Activated CD8-positive, alpha-beta memory T cell treated with anti-CD3 and anti-CD28 coated beads, Interleukin-2, amount 10 ng/mL, durations not matched to agents 7 days and 5 days (primary cell): ENCODE measurements around the gene PAGR1. TPM values are rescaled to one million over a fixed set of nuclear protein-coding genes. Genes with fewer than 3 reads are reported as not detected.

Experiments
- ATAC-seq: fragments of 150-1000 bp; cut with Tn5 transposase; one replicate; pipeline ENCODE4 v1.10.0; 2021; ENCODE audit warnings: moderate library complexity
- CTCF ChIA-PET: fragments of 350-600 bp; sonication (Branson Sonifier 250); formaldehyde crosslinking; loops from one replicate; lab custom pipeline; 2021; ENCODE audit warnings: antibody characterized with exemption; lab: Charles Lee
- DNase-seq: peaks from one replicate; pipeline ENCODE4 v3.0.0-alpha.2; 2020
- H3K27ac Mint-ChIP-seq: one replicate; pipeline ENCODE4 v1.8.0; 2021; ENCODE audit warnings: mild to moderate bottlenecking, mixed read lengths
- H3K27me3 Mint-ChIP-seq: one replicate; pipeline ENCODE4 v1.8.0; 2021; ENCODE audit warnings: mixed read lengths
- H3K36me3 Mint-ChIP-seq: one replicate; pipeline ENCODE4 v1.8.0; 2021; ENCODE audit warnings: mild to moderate bottlenecking, mixed read lengths
- H3K4me1 Mint-ChIP-seq: one replicate; pipeline ENCODE4 v1.8.0; 2021; ENCODE audit warnings: mixed read lengths
- H3K4me3 Mint-ChIP-seq: one replicate; pipeline ENCODE4 v1.8.0; 2021; ENCODE audit warnings: mild to moderate bottlenecking, moderate library complexity, mixed read lengths
- H3K9me3 Mint-ChIP-seq: one replicate; pipeline ENCODE4 v1.8.0; 2022; ENCODE audit warnings: low read depth, mixed read lengths
- total RNA-seq, 2 experiments: library from RNA; stranded (reverse); gene quantifications; one replicate each; pipeline ENCODE4 v1.2.3, GENCODE V29; 2021

Gene PAGR1
- total RNA-seq, 2 experiments from 2014 or later, result 34.3 to 35.2 TPM

DNA sequence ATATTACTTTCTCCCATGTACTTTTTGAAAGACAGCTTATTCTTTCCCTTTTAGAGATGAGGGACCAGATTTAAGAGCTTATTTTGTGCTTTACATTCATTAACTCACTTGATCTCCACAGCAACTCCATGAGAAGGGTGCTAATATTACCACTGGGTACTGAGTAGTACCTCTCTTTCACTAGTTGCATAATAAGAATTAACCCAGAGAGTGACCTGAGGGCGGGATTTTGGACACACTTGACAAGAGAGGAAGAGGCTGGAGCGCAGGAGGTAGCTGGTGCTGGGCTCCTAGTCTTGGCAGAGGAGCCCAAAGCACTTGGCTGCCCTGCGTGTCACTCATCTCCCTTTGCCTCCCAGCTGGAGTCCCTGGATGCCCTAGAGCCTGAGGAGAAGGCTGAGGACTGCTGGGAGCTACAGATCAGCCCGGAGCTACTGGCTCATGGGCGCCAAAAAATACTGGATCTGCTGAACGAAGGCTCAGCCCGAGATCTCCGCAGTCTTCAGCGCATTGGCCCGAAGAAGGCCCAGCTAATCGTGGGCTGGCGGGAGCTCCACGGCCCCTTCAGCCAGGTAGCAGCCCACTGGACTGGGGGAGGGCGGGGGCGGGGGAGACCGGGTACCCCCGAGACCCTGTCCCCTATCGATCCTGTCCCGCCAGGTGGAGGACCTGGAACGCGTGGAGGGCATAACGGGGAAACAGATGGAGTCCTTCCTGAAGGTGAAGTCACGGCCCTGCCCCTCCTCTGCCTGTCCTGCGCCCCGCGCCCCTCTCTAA, 11.3 kb upstream of the PAGR1 start:
- H3K27ac Mint-ChIP-seq, result peak overlapping the region; percentile 96
- DNase-seq (peak; percentile 52), ATAC-seq (no peak)
- peak overlapping the region; percentile 94 for H3K4me3 Mint-ChIP-seq
- H3K27me3 Mint-ChIP-seq, result no peaks in the 10 kb centered on the region
- peaks cover 50% of the 10 kb centered on the region for H3K36me3 Mint-ChIP-seq
- no peaks in the 10 kb centered on the region for H3K9me3 Mint-ChIP-seq
- peaks cover 35% of the 10 kb centered on the region for H3K4me1 Mint-ChIP-seq
- CTCF ChIA-PET, result interaction anchor here (1.3 to 3.6 kb wide), 7 partner anchors 11 to 228 kb away, joined by 5 to 35 read pairs (median 11); partner anchors contain the start of genes KIF22 and PAGR1

DNA sequence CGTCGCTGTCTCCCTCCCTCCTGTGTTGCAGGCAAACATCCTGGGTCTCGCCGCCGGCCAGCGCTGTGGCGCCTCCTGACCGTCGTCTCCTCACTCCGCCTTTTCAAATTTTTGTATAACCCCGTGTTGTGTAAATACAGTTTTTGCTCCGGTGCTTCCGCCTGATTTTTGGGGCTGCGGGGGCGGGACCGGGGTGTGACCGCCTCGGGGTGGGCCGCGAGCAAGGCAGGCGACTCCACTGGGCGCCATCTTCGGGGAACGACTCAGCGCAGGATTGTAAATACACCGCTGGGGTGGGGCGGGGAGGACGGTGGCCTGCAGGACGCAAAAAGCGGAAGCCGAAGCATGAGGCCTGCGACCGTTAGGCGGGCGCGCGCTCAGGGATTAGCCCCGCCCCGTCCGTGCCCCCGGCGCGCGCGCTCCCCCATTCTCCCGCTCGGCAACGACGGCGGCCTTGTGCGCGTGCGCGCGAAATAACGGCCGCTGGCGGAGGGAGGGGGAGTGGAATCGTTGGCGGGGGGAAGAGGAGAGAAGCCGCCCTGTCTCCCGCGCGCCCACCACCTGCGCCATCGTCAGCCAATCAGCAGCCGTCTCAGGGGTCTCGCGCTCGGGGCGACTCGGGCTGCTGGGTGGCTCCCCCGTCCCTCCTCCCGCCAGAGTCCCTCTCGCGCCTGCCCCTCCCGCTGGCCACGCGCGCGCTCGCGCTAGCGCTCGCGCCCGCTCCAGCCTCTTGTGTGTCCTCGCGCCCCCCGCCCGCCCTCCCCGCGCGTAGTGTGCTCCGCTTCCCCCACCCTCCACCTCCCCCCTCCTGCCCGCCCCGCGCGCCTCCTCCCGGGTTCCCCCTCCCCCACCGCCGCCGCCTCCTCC, 10.5 kb upstream of the PAGR1 start:
- ATAC-seq (peak; percentile 70), DNase-seq (peak; percentile 99)
- Mint-ChIP-seq H3K27me3 (no peaks in the 10 kb centered on the region), H3K4me3 (peak overlapping the region; percentile 94), H3K4me1 (peaks cover 43% of the 10 kb centered on the region), H3K36me3 (peaks cover 57% of the 10 kb centered on the region), H3K27ac (peak overlapping the region; percentile 96), H3K9me3 (no peaks in the 10 kb centered on the region)
- CTCF ChIA-PET, result interaction anchor here (2.0 to 3.6 kb wide), 3 partner anchors 15 to 105 kb away, joined by 11 to 35 read pairs (median 29); partner anchors contain the start of gene KIF22

DNA sequence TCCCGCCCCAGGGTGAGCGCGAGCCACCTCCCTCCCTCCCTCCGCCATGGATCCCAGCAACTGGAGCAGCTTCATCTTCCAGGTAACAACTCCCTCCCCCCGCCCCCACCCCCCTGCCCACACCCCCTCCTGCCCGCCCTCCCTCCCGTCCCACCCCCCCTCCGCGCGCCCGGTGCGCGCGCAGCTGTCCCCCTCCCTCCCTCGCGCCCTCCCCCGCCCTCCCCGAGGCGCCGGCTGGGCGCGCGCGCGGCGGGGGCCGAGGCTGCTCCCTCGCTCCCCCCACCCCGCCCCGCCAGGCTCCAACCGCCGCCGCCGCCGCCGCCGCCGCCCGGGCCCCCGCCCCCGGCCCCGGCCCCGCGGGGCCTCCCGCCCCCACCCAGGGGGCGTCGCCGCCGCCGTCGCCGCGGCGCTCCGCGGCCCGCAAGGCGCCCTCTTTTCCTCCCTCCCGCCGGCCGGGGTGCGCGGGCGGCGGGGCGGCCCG, 9.8 kb upstream of the PAGR1 start, which contains the start of gene MAZ:
Gene MAZ (plus strand): TSS at position 431 of the 481 bp plus-strand sequence. CDS start 173 bp downstream, outside the sequence.
- no peaks in the 10 kb centered on the region for H3K9me3 Mint-ChIP-seq

DNA sequence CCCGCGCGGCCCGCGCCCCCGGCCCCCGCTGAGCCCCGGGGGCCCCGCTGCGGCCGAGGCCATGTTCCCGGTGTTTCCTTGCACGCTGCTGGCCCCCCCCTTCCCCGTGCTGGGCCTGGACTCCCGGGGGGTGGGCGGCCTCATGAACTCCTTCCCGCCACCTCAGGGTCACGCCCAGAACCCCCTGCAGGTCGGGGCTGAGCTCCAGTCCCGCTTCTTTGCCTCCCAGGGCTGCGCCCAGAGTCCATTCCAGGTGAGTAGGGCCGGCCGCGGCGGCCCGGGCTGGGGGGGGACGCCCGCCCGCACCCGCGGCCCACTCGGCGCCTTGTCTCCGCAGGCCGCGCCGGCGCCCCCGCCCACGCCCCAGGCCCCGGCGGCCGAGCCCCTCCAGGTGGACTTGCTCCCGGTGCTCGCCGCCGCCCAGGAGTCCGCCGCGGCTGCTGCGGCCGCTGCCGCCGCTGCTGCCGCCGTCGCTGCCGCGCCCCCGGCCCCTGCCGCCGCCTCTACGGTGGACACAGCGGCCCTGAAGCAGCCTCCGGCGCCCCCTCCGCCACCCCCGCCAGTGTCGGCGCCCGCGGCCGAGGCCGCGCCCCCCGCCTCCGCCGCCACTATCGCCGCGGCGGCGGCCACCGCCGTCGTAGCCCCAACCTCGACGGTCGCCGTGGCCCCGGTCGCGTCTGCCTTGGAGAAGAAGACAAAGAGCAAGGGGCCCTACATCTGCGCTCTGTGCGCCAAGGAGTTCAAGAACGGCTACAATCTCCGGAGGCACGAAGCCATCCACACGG, 9.1 kb upstream of the PAGR1 start:
- H3K36me3 Mint-ChIP-seq, result peaks cover 52% of the 10 kb centered on the region
- peaks cover 55% of the 10 kb centered on the region for H3K4me1 Mint-ChIP-seq
- peak overlapping the region; percentile 96 for H3K4me3 Mint-ChIP-seq
- H3K27me3 Mint-ChIP-seq, result peaks cover 3% of the 10 kb centered on the region
- CTCF ChIA-PET, result interaction anchor here (1.1 to 3.6 kb wide), 9 partner anchors 11 to 248 kb away, joined by 3 to 87 read pairs (median 9); partner anchors contain the start of genes KIF22, MVP and PAGR1
- ATAC-seq (no peak), DNase-seq (peak; percentile 82)
- no peaks in the 10 kb centered on the region for H3K9me3 Mint-ChIP-seq
- peak overlapping the region; percentile 99 for H3K27ac Mint-ChIP-seq

More for the DNA sequence above, 9.8 kb upstream of the PAGR1 start, which contains the start of gene MAZ:
- DNase-seq (no peak), ATAC-seq (no peak)
- CTCF ChIA-PET, result interaction anchor here (3.0 to 3.6 kb wide), 3 partner anchors 13 to 105 kb away, joined by 16 to 87 read pairs (median 37); partner anchors contain the start of genes KIF22, MVP and PAGR1
- Mint-ChIP-seq H3K4me3 (peak within 1 kb of the TSS; percentile 96), H3K27me3 (no peaks in the 10 kb centered on the region), H3K36me3 (peaks cover 58% of the 10 kb centered on the region), H3K4me1 (peaks cover 50% of the 10 kb centered on the region), H3K27ac (peak within 1 kb of the TSS; percentile 99)

DNA sequence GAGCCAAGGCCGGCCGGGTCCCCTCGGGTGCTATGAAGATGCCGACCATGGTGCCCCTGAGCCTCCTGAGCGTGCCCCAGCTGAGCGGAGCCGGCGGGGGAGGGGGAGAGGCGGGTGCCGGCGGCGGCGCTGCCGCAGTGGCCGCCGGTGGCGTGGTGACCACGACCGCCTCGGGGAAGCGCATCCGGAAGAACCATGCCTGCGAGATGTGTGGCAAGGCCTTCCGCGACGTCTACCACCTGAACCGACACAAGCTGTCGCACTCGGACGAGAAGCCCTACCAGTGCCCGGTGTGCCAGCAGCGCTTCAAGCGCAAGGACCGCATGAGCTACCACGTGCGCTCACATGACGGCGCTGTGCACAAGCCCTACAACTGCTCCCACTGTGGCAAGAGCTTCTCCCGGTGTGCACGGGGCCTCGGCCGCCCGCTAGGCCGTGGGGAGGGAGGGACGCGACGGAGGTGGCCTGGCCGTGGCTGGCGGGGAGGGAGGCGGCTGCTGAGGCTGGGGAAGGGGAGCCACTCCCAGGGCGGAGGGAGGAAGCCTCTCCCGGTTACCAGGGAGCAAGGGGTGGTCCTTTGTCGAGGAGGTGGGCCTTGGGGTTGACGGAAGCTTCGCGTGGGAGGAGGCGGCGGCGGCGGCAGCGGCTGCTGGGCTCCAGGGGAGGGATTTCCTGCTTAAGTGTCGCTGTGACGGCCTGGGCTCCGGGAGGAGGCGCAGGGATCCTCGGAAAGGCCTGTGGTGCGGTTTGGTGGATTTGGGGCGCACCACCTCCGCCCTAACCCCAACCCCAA, 8.3 kb upstream of the PAGR1 start:
- peak overlapping the region; percentile 96 for H3K4me3 Mint-ChIP-seq
- peaks cover 49% of the 10 kb centered on the region for H3K36me3 Mint-ChIP-seq
- DNase-seq, result peak; percentile 95
- peaks cover 56% of the 10 kb centered on the region for H3K4me1 Mint-ChIP-seq
- no peaks in the 10 kb centered on the region for H3K9me3 Mint-ChIP-seq
- CTCF ChIA-PET, result interaction anchor here (0.7 to 3.6 kb wide), 15 partner anchors 11 to 247 kb away, joined by 3 to 87 read pairs (median 5); partner anchors contain the start of genes KIF22, MVP and PAGR1
- H3K27me3 Mint-ChIP-seq, result peaks cover 9% of the 10 kb centered on the region
- H3K27ac Mint-ChIP-seq, result peak overlapping the region; percentile 99
- ATAC-seq, result peak; percentile 28

DNA sequence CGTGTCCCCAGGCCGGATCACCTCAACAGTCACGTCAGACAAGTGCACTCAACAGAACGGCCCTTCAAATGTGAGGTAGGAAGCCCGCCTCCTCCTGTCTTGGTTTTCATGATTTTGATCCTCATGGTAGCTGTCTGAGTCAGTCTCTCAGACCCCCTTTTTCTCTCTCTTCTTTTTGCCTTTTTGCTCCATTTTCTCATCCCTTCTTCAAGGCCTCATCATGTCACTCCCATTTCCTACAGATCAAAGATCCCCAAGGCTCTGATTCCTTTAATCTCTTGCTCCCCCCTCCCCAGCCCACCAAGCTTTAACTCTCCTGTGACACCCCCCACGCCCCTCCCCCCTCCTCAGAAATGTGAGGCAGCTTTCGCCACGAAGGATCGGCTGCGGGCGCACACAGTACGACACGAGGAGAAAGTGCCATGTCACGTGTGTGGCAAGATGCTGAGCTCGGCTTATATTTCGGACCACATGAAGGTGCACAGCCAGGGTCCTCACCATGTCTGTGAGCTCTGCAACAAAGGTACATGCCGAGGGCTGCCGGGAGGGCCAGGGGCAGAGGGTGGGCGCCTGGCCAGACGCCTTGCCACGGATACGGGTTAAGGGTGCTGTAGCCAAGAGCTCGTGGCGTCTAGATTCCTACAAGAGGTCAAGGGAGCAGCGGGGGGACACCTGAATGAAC, 7.6 kb upstream of the PAGR1 start:
- H3K4me3 Mint-ChIP-seq, result peak overlapping the region; percentile 96
- ATAC-seq (peak; percentile 10), DNase-seq (peak; percentile 75)
- H3K36me3 Mint-ChIP-seq, result peaks cover 47% of the 10 kb centered on the region
- peaks cover 54% of the 10 kb centered on the region for H3K4me1 Mint-ChIP-seq
- H3K27ac Mint-ChIP-seq, result peak overlapping the region; percentile 99
- peaks cover 12% of the 10 kb centered on the region for H3K27me3 Mint-ChIP-seq
- CTCF ChIA-PET, result interaction anchor here (0.6 to 3.6 kb wide), 16 partner anchors 11 to 247 kb away, joined by 3 to 87 read pairs (median 4); partner anchors contain the start of genes KIF22, MVP, PAGR1 and TAOK2
- H3K9me3 Mint-ChIP-seq, result no peaks in the 10 kb centered on the region

DNA sequence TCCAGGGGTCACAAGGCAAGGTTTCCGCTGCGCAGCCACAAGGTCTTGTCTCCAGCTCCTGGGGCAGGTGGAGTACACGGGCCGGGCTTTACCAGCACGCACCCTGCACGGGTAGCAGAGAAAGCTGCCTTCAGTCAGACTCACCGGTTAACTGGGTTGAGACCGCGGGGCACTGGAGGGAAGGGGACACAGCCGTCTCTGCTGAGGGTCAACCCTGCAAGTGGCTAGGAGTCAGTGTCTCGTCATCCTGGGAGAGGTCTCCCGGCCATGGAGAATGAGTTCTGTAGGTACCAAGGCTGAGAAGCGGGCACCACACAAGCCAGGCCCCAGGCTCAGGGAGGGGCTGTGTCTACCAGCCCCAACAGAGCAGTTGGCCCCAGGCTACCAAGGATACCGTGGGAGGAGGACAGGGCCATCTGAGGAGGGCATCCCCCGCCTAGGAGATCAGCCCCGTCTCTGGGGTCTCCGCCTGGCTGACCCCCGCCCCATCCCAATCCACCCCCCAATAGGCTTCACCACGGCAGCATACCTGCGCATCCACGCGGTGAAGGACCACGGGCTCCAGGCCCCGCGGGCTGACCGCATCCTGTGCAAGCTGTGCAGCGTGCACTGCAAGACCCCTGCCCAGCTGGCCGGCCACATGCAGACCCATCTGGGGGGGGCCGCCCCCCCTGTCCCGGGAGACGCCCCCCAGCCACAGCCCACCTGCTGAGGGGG, 6.8 kb upstream of the PAGR1 start:
- Mint-ChIP-seq H3K36me3 (peaks cover 42% of the 10 kb centered on the region), H3K27me3 (peaks cover 12% of the 10 kb centered on the region), H3K4me1 (peaks cover 50% of the 10 kb centered on the region), H3K27ac (peak overlapping the region; percentile 99), H3K9me3 (no peaks in the 10 kb centered on the region), H3K4me3 (peak overlapping the region; percentile 96)
- DNase-seq (peak; percentile 62), ATAC-seq (no peak)
- CTCF ChIA-PET, result interaction anchor here (1.0 to 3.6 kb wide), 9 partner anchors 10 to 164 kb away, joined by 3 to 87 read pairs (median 9); partner anchors contain the start of genes KIF22, MVP, PAGR1 and TAOK2

DNA sequence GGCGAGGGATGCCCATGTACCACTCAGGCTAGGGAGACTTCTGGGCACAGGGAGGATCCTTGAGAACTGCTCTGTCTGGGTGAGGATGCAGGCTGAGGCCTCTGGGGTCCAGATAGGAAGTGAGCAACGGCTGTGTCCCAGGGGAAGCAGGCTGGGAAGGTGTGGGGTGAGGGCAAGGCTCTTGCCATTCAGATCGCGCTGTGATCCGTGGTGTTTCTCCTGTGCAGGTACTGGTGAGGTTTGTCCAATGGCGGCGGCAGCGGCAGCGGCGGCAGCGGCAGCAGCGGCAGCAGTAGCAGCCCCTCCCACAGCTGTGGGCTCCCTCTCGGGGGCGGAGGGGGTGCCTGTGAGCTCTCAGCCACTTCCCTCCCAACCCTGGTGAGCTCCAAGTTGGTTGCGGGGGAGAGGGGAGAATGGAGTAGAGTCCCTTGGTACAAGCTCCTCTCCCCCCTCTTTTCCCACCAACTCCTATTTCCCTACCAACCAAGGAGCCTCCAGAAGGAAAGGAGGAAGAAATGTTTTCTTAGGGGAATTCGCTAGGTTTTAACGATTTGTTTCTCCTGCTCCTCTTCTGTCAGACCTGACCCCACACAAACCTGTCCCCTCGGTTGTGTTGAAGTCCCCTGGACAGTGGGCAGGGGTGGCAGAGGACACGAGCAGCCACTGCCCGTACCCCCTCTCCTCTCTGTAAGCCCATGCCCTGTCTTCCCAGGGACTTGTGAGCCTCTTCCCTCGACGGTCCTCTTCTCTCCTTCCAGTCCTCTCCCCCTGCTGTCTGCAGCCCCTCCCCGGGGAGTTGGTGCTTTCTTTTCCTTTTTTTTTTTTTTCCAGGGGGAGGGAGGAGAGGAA, 5.9 kb upstream of the PAGR1 start:
- ATAC-seq, result no peak
- H3K4me1 Mint-ChIP-seq, result peaks cover 51% of the 10 kb centered on the region
- peaks cover 12% of the 10 kb centered on the region for H3K27me3 Mint-ChIP-seq
- H3K36me3 Mint-ChIP-seq, result peaks cover 37% of the 10 kb centered on the region
- H3K27ac Mint-ChIP-seq, result peak overlapping the region; percentile 87
- no peaks in the 10 kb centered on the region for H3K9me3 Mint-ChIP-seq
- DNase-seq, result peak; percentile 81
- CTCF ChIA-PET, result interaction anchor here (0.8 to 1.0 kb wide), 3 partner anchors 9 to 110 kb away, joined by 3 to 7 read pairs (median 4); partner anchors contain the start of gene MVP
- peak overlapping the region; percentile 96 for H3K4me3 Mint-ChIP-seq

DNA sequence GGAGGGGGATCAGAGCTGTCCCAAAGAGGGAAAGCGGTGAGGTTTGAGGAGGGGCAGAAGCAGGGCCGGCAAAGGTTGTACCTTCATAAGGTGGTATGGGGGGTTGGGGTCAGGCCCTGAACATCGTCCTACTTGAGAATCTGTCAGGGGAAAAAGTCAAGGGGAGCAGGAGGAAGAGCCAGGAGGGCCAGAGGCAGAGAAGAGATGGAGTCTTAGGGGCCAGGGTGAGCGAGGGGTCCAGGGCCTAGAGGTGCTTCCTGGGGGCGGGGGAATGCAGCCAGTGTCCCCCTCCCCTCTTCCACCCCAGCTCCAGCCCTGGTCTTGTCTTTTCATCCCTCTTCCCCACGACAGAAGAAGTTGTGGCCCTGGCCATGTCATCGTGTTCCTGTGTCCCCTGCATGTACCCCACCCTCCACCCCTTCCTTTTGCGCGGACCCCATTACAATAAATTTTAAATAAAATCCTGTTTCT, 5.2 kb upstream of the PAGR1 start:
- no peaks in the 10 kb centered on the region for H3K9me3 Mint-ChIP-seq
- DNase-seq (no peak), ATAC-seq (no peak)
- H3K27ac Mint-ChIP-seq, result peak overlapping the region; percentile 87
- peaks cover 35% of the 10 kb centered on the region for H3K36me3 Mint-ChIP-seq
- CTCF ChIA-PET, result interaction anchor here (1.0 kb wide), 2 partner anchors 26 to 110 kb away, joined by 3 to 4 read pairs; no protein-coding TSS in a partner anchor
- peaks cover 12% of the 10 kb centered on the region for H3K27me3 Mint-ChIP-seq
- peak overlapping the region; percentile 96 for H3K4me3 Mint-ChIP-seq
- H3K4me1 Mint-ChIP-seq, result peaks cover 52% of the 10 kb centered on the region
